ENCODE results near the gene CYBRD1.

The CYBRD1 gene

GRCh38 chr2:171514908-171515582 lies 7.2 kb upstream of the CYBRD1 start:
- H3K4me3 ChIP-seq (ENCODE audit: low read depth, low read length) = no peak overlapping the region
- in situ Hi-C loops (cut with HindIII; ENCODE audit: low sequenced_read_pairs) = no loop called here
- no peak for TF ChIP-seq CTCF (IDR thresholded peaks at IDR 0.05; ENCODE audit: low read depth, low read length)
- no peak for DNase-seq (ENCODE audit: low read depth, low spot score)

GRCh38 chr2:171515672-171516298 lies 6.5 kb upstream of the CYBRD1 start:
- in situ Hi-C loops (cut with HindIII; ENCODE audit: low sequenced_read_pairs) = no loop called here
- no peak overlapping the region for H3K4me3 ChIP-seq (ENCODE audit: low read depth, low read length)
- DNase-seq (ENCODE audit: low read depth, low spot score) = peak; percentile 83
- no peak for TF ChIP-seq CTCF (IDR thresholded peaks at IDR 0.05; ENCODE audit: low read depth, low read length)

GRCh38 chr2:171516793-171517192 lies 5.5 kb upstream of the CYBRD1 start:
- no peak for DNase-seq (ENCODE audit: low read depth, low spot score)
- in situ Hi-C loops (cut with HindIII; ENCODE audit: low sequenced_read_pairs) = no loop called here
- no peak overlapping the region for H3K4me3 ChIP-seq (ENCODE audit: low read depth, low read length)
- TF ChIP-seq CTCF (IDR thresholded peaks at IDR 0.05; ENCODE audit: low read depth, low read length) = no peak

- no peak for DNase-seq (ENCODE audit: low read depth, low spot score)
- TF ChIP-seq CTCF (IDR thresholded peaks at IDR 0.05; ENCODE audit: low read depth, low read length) = no peak
- in situ Hi-C loops (cut with HindIII; ENCODE audit: low sequenced_read_pairs) = no loop called here
- H3K4me3 ChIP-seq (ENCODE audit: low read depth, low read length) = no peak overlapping the region
Observed at GRCh38 chr2:171520471-171520870, 1.8 kb upstream of the CYBRD1 start.

- no peak for TF ChIP-seq CTCF (IDR thresholded peaks at IDR 0.05; ENCODE audit: low read depth, low read length)
- in situ Hi-C loops (cut with HindIII; ENCODE audit: low sequenced_read_pairs) = no loop called here
- H3K4me3 ChIP-seq (ENCODE audit: low read depth, low read length) = peak overlapping the region; percentile 79
- DNase-seq (ENCODE audit: low read depth, low spot score) = no peak
Observed at GRCh38 chr2:171521361-171522051, 768 bp upstream of the CYBRD1 start.

- H3K4me3 ChIP-seq (ENCODE audit: low read depth, low read length) = peak overlapping the region; percentile 79
- no peak for DNase-seq (ENCODE audit: low read depth, low spot score)
- TF ChIP-seq CTCF (IDR thresholded peaks at IDR 0.05; ENCODE audit: low read depth, low read length) = no peak
- in situ Hi-C loops (cut with HindIII; ENCODE audit: low sequenced_read_pairs) = no loop called here
Observed at GRCh38 chr2:171522788-171523087, 464 bp downstream of the CYBRD1 start.
